H1 (cell line): ENCODE measurements around the gene MICALL2. TPM values are rescaled to one million over a fixed set of nuclear protein-coding genes. Genes with fewer than 3 reads are reported as not detected.

Experiments used
- CBX8 ChIP-seq: fragments of 300-800, 300-1000 bp; sonication (generic); IDR thresholded peaks from 2 replicates; pipeline ENCODE4 v1.7.1; 2016; ENCODE audit warnings: low read depth, low read length, borderline replicate concordance
- GTF2F1 ChIP-seq: IDR thresholded peaks from 2 replicates; pipeline ENCODE4 v1.6.1; 2012; ENCODE audit warnings: low read depth, low read length, improper control_type of control experiment, borderline replicate concordance
- NRF1 ChIP-seq: IDR thresholded peaks from 2 replicates; pipeline ENCODE4 v1.6.1; 2011; ENCODE audit warnings: mild to moderate bottlenecking, low read depth, low read length, improper control_type of control experiment
- RBBP5 ChIP-seq: IDR thresholded peaks from 2 replicates; pipeline ENCODE4 v1.7.1; 2012; ENCODE audit warnings: low read depth, mild to moderate bottlenecking, inconsistent platforms, low read length, moderate library complexity, borderline replicate concordance
- SUZ12 ChIP-seq: fragments of 200-600 bp; sonication (generic); IDR thresholded peaks from 2 replicates; pipeline ENCODE4 v1.6.1; 2012; ENCODE audit warnings: mild to moderate bottlenecking, inconsistent platforms, low read length, moderate library complexity, mixed read lengths
- polyA plus RNA-seq, 7 experiments: library from polyadenylated mRNA; depleted of rRNA in 3 of 7; stranded (reverse) in 5 of 7; unstranded in 2 of 7; fragments of >200 nt in 5 of 7; fragments of 200-250 nt in 2 of 7; gene quantifications; 1 replicate in 5 of 7; 2 replicates in 1 of 7; 4 replicates in 1 of 7; pipeline versions ENCODE4 v1.2.1 to v1.2.3, GENCODE V29; 2011 to 2013; ENCODE audit warnings: missing spikeins in 2 of 7, mixed read lengths in 2 of 7
- total RNA-seq: library from RNA; stranded (reverse); fragmentation: NEBNext Ultra II Directional; extraction: Animal tissue kit (Norgen Biotek cat#: 25700); gene quantifications from 2 replicates; pipeline ENCODE4 v1.2.1, GENCODE V29; 2021
- TF ChIP-seq, protein P1 (sequence below): fragments of 300-600 bp; sonication (generic); IDR thresholded peaks from 2 replicates; pipeline ENCODE4 v1.7.1; 2012; ENCODE audit warnings: low read length, moderate library complexity, mild to moderate bottlenecking, inconsistent platforms; ENCODE audit not compliant: insufficient replicate concordance

Gene MICALL2
- total and polyA plus RNA-seq, 2 of the 8 experiments (the other 6 are each of a cell fraction or from before 2014, with no cell fraction given): 5.3 to 8.5 TPM

DNA sequence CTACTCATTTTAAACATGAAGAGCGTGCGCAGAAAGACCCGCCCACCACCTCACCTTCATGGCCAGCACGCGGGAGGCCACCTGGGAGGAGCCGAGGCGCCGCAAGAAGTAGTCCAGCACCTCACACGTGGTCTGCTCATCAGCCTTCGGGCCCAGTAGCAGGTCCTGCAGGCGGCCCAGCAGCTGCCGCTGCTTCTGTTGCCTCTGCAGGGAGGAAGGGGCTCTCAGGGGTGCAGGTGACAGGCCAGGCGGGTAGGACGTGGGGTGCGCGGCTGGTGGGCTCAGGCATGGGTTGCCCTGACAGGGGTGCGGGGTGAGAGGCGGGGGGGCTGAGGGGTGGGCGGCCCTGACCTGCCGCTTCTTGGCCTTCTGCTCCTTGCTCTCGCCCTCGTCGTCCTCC is 27.3 kb upstream of the MICALL2 start (continued):
- TF ChIP-seq, protein P1, sequence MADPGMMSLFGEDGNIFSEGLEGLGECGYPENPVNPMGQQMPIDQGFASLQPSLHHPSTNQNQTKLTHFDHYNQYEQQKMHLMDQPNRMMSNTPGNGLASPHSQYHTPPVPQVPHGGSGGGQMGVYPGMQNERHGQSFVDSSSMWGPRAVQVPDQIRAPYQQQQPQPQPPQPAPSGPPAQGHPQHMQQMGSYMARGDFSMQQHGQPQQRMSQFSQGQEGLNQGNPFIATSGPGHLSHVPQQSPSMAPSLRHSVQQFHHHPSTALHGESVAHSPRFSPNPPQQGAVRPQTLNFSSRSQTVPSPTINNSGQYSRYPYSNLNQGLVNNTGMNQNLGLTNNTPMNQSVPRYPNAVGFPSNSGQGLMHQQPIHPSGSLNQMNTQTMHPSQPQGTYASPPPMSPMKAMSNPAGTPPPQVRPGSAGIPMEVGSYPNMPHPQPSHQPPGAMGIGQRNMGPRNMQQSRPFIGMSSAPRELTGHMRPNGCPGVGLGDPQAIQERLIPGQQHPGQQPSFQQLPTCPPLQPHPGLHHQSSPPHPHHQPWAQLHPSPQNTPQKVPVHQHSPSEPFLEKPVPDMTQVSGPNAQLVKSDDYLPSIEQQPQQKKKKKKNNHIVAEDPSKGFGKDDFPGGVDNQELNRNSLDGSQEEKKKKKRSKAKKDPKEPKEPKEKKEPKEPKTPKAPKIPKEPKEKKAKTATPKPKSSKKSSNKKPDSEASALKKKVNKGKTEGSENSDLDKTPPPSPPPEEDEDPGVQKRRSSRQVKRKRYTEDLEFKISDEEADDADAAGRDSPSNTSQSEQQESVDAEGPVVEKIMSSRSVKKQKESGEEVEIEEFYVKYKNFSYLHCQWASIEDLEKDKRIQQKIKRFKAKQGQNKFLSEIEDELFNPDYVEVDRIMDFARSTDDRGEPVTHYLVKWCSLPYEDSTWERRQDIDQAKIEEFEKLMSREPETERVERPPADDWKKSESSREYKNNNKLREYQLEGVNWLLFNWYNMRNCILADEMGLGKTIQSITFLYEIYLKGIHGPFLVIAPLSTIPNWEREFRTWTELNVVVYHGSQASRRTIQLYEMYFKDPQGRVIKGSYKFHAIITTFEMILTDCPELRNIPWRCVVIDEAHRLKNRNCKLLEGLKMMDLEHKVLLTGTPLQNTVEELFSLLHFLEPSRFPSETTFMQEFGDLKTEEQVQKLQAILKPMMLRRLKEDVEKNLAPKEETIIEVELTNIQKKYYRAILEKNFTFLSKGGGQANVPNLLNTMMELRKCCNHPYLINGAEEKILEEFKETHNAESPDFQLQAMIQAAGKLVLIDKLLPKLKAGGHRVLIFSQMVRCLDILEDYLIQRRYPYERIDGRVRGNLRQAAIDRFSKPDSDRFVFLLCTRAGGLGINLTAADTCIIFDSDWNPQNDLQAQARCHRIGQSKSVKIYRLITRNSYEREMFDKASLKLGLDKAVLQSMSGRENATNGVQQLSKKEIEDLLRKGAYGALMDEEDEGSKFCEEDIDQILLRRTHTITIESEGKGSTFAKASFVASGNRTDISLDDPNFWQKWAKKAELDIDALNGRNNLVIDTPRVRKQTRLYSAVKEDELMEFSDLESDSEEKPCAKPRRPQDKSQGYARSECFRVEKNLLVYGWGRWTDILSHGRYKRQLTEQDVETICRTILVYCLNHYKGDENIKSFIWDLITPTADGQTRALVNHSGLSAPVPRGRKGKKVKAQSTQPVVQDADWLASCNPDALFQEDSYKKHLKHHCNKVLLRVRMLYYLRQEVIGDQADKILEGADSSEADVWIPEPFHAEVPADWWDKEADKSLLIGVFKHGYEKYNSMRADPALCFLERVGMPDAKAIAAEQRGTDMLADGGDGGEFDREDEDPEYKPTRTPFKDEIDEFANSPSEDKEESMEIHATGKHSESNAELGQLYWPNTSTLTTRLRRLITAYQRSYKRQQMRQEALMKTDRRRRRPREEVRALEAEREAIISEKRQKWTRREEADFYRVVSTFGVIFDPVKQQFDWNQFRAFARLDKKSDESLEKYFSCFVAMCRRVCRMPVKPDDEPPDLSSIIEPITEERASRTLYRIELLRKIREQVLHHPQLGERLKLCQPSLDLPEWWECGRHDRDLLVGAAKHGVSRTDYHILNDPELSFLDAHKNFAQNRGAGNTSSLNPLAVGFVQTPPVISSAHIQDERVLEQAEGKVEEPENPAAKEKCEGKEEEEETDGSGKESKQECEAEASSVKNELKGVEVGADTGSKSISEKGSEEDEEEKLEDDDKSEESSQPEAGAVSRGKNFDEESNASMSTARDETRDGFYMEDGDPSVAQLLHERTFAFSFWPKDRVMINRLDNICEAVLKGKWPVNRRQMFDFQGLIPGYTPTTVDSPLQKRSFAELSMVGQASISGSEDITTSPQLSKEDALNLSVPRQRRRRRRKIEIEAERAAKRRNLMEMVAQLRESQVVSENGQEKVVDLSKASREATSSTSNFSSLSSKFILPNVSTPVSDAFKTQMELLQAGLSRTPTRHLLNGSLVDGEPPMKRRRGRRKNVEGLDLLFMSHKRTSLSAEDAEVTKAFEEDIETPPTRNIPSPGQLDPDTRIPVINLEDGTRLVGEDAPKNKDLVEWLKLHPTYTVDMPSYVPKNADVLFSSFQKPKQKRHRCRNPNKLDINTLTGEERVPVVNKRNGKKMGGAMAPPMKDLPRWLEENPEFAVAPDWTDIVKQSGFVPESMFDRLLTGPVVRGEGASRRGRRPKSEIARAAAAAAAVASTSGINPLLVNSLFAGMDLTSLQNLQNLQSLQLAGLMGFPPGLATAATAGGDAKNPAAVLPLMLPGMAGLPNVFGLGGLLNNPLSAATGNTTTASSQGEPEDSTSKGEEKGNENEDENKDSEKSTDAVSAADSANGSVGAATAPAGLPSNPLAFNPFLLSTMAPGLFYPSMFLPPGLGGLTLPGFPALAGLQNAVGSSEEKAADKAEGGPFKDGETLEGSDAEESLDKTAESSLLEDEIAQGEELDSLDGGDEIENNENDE: no peak
- no peak for TF ChIP-seq SUZ12
- no peak for TF ChIP-seq CBX8
- no peak for TF ChIP-seq GTF2F1
- no peak for TF ChIP-seq NRF1
- no peak for TF ChIP-seq RBBP5
- TF ChIP-seq, all 59 proteins: peak for 0
